ENCODE results near the gene CDH13. TPM values are rescaled to one million over a fixed set of nuclear protein-coding genes. Genes with fewer than 3 reads are reported as not detected.

Gene CDH13
- total and polyA plus RNA-seq, 2 donors (not counting 3 experiments of a cell fraction or from before 2014, with no cell fraction given) = 96.6 to 124 TPM

DNA sequence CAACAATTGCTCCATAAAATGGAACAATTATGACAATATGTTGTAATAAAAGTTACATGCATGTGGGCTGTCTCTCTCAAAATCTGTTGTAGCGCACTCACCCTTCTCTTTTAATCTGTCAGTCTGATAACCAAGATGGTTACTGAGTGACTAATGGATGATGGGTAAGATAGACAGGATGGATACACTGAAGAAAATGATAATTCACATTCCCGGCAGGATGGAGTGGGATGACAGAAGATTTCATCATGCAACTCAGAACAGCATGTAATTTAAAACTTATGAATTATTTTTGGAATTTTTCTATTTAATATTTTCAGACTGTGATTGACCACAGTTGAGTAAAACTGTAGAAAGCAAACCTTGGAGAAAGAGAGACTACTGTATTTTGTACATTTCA lies 30.5 kb downstream of the CDH13 start:
- intact Hi-C loops (cut with micrococcal nuclease) (no loop called here), dilution Hi-C loops (cut with MboI; ENCODE audit: extremely low pct_ligation_motif_present, low sequenced_read_pairs) (no loop called here)
- Histone ChIP-seq H3K27me3 (ENCODE audit: control insufficient read depth in 2 of 2, insufficient read depth in 2 of 2, low read length in 2 of 2) (no peaks in the 10 kb centered on the region), H4K20me1 (replicated peaks; ENCODE audit: control insufficient read depth, extremely low read depth, insufficient read depth, low read length) (no peaks in the 10 kb centered on the region), H3K4me1 (ENCODE audit: control insufficient read depth, extremely low read depth, insufficient read depth, low read length) (peaks cover 62% of the 10 kb centered on the region), H3K36me3 (ENCODE audit: control insufficient read depth in 2 of 2, extremely low read depth in 1 of 2, insufficient read depth in 2 of 2, low read length in 2 of 2) (no peaks in the 10 kb centered on the region), H3K4me3 (replicated peaks in 1 of 3; ENCODE audit: insufficient read depth in 1 of 3, low read depth in 1 of 3, low read length in 3 of 3) (no peak overlapping the region), H3K9me3 (replicated peaks; ENCODE audit: control insufficient read depth, insufficient read depth, low read length) (no peaks in the 10 kb centered on the region), H3K27ac (ENCODE audit: insufficient read depth, low read depth, low read length) (peak overlapping the region; percentile 19), H2AFZ (ENCODE audit: low read depth, low read length) (no peak overlapping the region), H3K79me2 (ENCODE audit: control insufficient read depth, insufficient read depth, low read length) (peaks cover 4% of the 10 kb centered on the region), H3K9me1 (replicated peaks; ENCODE audit: control insufficient read depth, extremely low read depth, insufficient read depth, low read length) (no peaks in the 10 kb centered on the region), H3K9ac (replicated peaks; ENCODE audit: extremely low read depth, insufficient read depth, low read length) (no peak overlapping the region), H3K4me2 (ENCODE audit: insufficient read depth, low read length) (peak overlapping the region; percentile 69)
- no TSS peak for BruUV-seq (replicated peaks)
- ChIA-PET POLR2A (no interaction called here), CTCF (interaction anchor here (1.0 to 2.9 kb wide), 5 partner anchors 9 to 26 kb away, joined by 3 to 13 read pairs (median 3); no protein-coding TSS in a partner anchor)
- no peak for FAIRE-seq
- DNase-seq (ENCODE audit: low read depth, low spot score) = no peak
- TF ChIP-seq JUN (IDR thresholded peaks at IDR 0.05; ENCODE audit: borderline replicate concordance, insufficient read depth, insufficient read length, low read depth) (no peak), MYC (IDR thresholded peaks at IDR 0.05; ENCODE audit: low read depth, low read length) (no peak), FOS (IDR thresholded peaks at IDR 0.05; ENCODE audit: borderline replicate concordance, insufficient read depth, low read length) (no peak), POLR2A (IDR thresholded peaks at IDR 0.05; ENCODE audit: low read depth, low read length) (no peak), EZH2 (IDR thresholded peaks at IDR 0.05; ENCODE audit: borderline replicate concordance, low read depth, low read length, severe bottlenecking) (no peak), GATA2 (IDR thresholded peaks at IDR 0.05; ENCODE audit: insufficient read depth, insufficient read length, low read depth, low read length) (no peak), POLR2AphosphoS5 (IDR thresholded peaks at IDR 0.05; ENCODE audit: insufficient read depth, low read depth, low read length) (no peak)
- TF ChIP-seq, protein P1, sequence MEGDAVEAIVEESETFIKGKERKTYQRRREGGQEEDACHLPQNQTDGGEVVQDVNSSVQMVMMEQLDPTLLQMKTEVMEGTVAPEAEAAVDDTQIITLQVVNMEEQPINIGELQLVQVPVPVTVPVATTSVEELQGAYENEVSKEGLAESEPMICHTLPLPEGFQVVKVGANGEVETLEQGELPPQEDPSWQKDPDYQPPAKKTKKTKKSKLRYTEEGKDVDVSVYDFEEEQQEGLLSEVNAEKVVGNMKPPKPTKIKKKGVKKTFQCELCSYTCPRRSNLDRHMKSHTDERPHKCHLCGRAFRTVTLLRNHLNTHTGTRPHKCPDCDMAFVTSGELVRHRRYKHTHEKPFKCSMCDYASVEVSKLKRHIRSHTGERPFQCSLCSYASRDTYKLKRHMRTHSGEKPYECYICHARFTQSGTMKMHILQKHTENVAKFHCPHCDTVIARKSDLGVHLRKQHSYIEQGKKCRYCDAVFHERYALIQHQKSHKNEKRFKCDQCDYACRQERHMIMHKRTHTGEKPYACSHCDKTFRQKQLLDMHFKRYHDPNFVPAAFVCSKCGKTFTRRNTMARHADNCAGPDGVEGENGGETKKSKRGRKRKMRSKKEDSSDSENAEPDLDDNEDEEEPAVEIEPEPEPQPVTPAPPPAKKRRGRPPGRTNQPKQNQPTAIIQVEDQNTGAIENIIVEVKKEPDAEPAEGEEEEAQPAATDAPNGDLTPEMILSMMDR (IDR thresholded peaks at IDR 0.05; ENCODE audit: extremely low read depth in 1 of 2, insufficient read depth in 1 of 2, low read depth in 1 of 2, low read length in 2 of 2) = no peak
- TF ChIP-seq, protein P2, sequence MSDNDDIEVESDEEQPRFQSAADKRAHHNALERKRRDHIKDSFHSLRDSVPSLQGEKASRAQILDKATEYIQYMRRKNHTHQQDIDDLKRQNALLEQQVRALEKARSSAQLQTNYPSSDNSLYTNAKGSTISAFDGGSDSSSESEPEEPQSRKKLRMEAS (IDR thresholded peaks at IDR 0.05; ENCODE audit: insufficient read depth, insufficient read length) = no peak

All from endothelial cell of umbilical vein (primary cell).